Measurements from ENCODE around the gene TPP2.

DNA sequence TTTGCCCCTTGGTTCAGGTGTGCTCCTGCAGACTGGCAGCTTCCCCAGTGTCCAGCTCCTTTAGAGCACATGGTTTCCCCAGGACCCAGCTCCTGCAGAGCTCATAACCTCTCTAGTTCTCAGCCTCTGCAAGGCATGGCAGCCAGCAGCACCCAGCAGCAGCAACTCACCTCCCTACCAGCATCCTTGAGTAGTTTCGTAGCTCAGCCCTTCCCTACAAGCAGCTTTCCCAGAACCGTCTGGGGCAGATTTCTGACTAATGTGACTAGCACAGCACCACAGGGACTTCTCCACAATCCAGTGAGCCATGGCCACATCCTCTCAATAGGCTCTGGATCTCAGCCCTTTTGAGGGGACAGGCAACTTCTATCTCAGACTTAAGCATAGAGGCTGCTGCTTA is 112.2 kb downstream of the TPP2 start:
- TF ChIP-seq CTCF (IDR thresholded peaks at IDR 0.05) (no peak), POLR2A (IDR thresholded peaks at IDR 0.05) (no peak)

All from prostate gland (tissue), 2 donors.